ENCODE results near the gene ATG7. TPM values are rescaled to one million over a fixed set of nuclear protein-coding genes. Genes with fewer than 3 reads are reported as not detected.

ATG7 gene
- total RNA-seq, 1 experiment from 2014 or later = 35.2 TPM

DNA sequence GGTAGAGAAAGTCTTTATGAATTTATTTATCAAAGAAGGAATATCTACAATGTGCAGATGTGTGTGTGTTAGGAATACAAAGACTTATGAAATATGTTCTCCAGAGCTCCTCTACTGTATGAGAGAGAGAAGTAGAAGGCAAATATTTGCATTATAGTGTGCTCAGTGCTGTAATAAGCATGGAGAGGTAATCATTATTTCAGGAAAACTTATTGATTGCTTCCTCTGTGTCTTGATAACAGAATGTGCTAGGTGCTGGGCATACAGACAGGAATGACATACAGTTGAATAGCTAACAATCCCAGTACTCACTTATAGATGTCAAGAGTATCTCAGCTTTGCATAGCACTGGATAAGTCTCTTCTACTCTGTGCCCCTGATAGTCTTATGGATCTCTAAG is 30.2 kb downstream of the ATG7 start:
- Histone ChIP-seq H3K4me3 (ENCODE audit: insufficient read depth, low read depth, low read length) (no peak overlapping the region), H3K27me3 (ENCODE audit: control insufficient read depth, insufficient read depth, low read length) (no peaks in the 10 kb centered on the region), H3K36me3 (replicated peaks; ENCODE audit: control insufficient read depth, insufficient read depth, low read length) (no peaks in the 10 kb centered on the region)
- DNase-seq = no peak

DNA sequence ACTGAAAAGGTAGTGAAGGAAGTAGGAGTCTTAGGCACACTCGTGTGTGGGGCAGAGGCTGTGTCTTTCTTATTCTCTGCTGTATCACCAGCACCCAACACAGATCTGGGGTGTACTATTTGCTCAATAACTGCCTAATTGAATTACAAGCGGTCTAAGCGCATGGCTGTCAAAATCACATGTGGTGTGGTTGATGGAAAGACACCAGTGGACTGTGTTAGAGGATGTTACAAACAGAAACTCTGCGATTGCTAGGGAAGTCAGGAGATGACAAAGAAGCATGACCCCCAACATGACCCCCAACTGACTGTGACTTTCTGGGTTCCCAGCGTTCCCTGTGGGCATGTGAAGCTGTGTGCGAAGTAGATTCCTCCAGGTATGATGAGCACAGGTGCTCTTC is 32.0 kb downstream of the ATG7 start:
- DNase-seq = no peak

DNA sequence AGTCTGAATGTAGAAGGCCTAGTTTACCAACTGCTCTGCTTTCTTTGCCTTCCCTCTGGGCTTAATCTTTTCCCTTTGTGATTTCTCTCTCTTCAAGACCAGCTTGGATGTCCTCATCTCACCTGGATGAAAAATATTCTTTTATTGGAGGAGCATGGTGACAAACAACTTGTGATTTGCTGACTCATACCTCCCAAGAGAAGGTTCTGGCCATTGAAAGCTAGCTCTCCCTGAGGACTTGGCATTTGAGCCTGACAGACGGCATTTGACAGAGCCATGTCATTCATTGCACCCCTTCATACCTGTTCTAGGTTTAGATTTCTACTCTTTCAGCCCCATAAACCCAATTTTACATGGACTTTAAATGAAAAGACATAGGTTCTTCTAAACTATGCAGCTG is 33.3 kb downstream of the ATG7 start:
- Histone ChIP-seq H3K4me3 (ENCODE audit: insufficient read depth, low read depth, low read length) (no peak overlapping the region), H3K36me3 (replicated peaks; ENCODE audit: control insufficient read depth, insufficient read depth, low read length) (0 out of 2 replicates have a peak, but pooled peaks cover 1% of the 10 kb centered on the region), H3K27me3 (ENCODE audit: control insufficient read depth, insufficient read depth, low read length) (no peaks in the 10 kb centered on the region)
- DNase-seq = no peak

More for the DNA sequence above, 32.0 kb downstream of the ATG7 start:
- Histone ChIP-seq H3K4me3 (ENCODE audit: insufficient read depth, low read depth, low read length) (no peak overlapping the region), H3K36me3 (replicated peaks; ENCODE audit: control insufficient read depth, insufficient read depth, low read length) (0 out of 2 replicates have a peak, but pooled peaks cover 1% of the 10 kb centered on the region), H3K27me3 (ENCODE audit: control insufficient read depth, insufficient read depth, low read length) (no peaks in the 10 kb centered on the region)

DNA sequence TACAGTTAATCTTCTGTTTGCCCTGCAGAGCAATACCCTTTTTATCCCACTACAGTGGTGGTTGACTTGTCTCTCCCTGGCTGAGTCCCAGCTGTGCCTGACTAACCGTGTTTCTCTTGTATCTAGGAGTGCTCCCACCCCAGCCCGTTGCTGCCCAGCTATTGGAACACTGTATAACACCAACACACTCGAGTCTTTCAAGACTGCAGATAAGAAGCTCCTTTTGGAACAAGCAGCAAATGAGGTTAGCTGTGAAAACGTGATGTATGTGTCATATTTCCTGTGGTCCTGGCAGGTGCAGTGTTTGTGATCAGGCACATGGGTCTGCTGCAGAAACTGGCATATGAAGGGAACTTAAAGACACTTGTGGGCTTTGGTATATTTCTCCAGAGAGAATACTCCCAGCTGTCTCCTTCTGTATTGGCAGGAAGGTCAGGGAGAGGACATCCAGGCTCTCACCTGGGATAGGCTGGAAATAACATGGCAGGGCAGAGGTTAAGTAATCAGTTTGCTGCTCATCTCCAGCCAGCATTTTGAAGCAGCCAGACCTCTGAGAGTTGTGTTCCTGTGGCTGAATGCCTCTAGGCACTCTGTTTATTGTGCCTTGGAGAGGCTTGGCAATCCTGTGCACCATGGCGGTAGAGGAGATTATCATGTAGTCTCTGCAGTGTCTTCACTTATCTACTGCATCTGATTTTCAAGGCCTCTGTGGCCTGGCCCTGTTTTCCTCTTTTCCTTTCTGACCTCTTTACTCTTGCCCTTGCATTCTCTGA is 34.8 kb downstream of the ATG7 start:
- Histone ChIP-seq H3K4me3 (ENCODE audit: insufficient read depth, low read depth, low read length) (no peak overlapping the region), H3K27me3 (ENCODE audit: control insufficient read depth, insufficient read depth, low read length) (no peaks in the 10 kb centered on the region), H3K36me3 (replicated peaks; ENCODE audit: control insufficient read depth, insufficient read depth, low read length) (0 out of 2 replicates have a peak, but pooled peaks cover 1% of the 10 kb centered on the region)
- DNase-seq = no peak

DNA sequence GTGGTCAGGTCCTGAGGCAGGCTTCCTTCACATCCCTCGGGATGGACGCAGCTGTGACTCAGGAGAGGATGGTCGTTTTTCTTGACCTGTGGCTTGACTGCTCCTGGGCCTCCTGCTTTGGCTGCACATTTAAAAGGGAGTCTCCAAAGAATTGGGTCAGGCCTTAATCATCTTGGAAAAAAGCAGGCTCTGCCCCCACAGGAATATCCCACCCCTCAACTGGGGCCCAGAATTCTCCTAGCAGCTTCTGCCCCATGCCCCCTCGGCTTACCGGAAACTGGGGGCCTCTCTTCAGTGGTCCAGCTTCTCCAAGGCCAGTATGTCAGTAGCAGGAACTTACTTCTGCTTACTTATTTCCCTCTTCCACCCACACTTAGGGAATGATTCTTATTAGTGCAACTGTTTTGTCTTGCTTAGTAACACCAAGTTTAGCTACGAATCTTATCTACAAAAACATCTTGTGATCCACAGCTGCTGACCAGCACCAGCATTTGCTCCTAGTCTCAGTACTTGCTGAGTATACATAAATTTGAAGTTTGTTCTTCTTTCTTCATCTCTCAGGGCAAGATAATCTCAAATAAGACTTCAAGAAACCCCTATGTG is 35.7 kb downstream of the ATG7 start:
- Histone ChIP-seq H3K27me3 (ENCODE audit: control insufficient read depth, insufficient read depth, low read length) (no peaks in the 10 kb centered on the region), H3K4me3 (ENCODE audit: insufficient read depth, low read depth, low read length) (no peak overlapping the region), H3K36me3 (replicated peaks; ENCODE audit: control insufficient read depth, insufficient read depth, low read length) (peaks cover 1% of the 10 kb centered on the region; the same call in 1 of the 2 replicates)
- no peak for DNase-seq

DNA sequence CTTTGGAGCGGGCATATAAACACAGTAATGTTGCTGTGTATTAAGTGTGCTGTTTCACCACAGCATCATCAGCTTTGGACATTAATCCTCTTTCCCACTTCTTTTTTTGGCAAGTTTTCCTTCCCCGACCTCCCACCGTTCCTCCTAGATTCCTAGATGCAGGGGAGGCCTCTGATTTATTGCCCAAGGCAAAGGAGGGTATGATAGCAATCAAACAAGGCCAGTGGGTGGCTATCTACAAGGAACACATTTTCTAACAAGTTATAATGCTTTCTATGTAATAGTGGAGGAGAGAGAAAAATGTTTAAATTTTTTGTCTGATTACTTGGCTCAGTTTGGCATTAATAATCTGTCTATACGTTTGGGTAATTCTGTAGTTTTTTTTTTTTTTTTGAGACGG is 38.1 kb downstream of the ATG7 start:
- H3K27me3 ChIP-seq (ENCODE audit: control insufficient read depth, insufficient read depth, low read length) = no peaks in the 10 kb centered on the region
- H3K4me3 ChIP-seq (ENCODE audit: insufficient read depth, low read depth, low read length) = no peak overlapping the region
- no peak for DNase-seq
- H3K36me3 ChIP-seq (replicated peaks; ENCODE audit: control insufficient read depth, insufficient read depth, low read length) = peaks cover 1% of the 10 kb centered on the region; the same call in 1 of the 2 replicates

DNA sequence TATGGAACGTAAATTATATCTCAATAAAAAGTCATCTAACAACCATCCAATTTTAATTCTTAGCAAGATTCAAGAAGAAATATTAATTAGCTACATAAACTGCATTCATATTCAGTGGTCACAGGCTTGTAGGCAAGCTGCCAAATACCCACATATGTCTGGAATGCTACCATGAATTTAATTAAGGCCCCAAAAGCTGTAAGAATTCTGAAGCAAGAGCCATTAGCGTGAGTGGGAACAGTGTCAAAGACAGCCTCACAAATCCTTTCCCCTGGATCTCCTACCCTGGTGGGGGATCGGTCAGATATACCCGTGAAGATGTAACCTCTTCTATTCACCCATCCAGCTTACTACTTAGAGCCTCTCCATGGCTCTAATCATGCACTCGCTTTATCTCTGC is 40.0 kb downstream of the ATG7 start:
- H3K36me3 ChIP-seq (replicated peaks; ENCODE audit: control insufficient read depth, insufficient read depth, low read length) = peaks cover 1% of the 10 kb centered on the region; the same call in 1 of the 2 replicates
- DNase-seq = no peak
- H3K4me3 ChIP-seq (ENCODE audit: insufficient read depth, low read depth, low read length) = no peak overlapping the region
- H3K27me3 ChIP-seq (ENCODE audit: control insufficient read depth, insufficient read depth, low read length) = no peaks in the 10 kb centered on the region

DNA sequence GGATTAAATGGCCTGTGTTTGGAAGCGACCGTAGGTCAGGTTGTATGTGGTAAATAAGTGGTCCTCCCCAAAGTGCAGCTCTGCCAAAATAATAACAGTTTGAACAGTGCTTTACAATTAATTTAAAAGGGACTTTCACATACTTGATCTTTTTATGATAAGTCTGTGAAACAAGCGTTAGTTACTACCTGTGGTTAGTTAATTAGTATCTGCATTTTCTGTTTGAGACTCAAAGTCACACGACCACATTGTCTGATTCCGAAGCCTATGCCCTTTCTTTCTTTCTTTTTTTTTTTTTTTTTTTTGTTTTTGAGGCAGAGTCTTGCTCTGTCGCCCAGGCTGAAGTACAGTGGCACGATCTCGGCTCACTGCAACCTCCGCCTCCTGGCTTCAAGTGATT is 45.1 kb downstream of the ATG7 start:
- H3K36me3 ChIP-seq (replicated peaks; ENCODE audit: control insufficient read depth, insufficient read depth, low read length) = no peaks in the 10 kb centered on the region; the same call in none of the 2 replicates
- H3K27me3 ChIP-seq (ENCODE audit: control insufficient read depth, insufficient read depth, low read length) = no peaks in the 10 kb centered on the region
- no peak overlapping the region for H3K4me3 ChIP-seq (ENCODE audit: insufficient read depth, low read depth, low read length)
- DNase-seq = no peak

DNA sequence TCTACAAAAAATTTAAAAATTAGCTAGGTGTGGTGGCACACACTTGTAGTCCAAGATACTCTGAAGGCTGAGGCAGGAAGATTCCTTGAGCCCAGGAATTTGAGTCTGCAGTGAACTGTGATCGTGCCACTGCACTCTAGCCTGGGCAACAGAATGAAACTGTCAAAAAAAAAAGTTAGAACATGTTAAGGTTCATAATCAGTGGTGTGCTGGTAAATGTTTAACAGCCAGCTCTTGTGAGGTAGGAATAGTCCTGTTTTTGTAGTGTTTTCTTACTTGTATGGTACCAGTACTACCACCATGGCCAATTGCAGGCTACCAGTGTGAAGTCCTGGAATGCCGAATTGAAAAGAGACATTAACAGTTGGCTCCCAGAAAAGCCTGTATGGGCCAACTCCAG is 50.7 kb downstream of the ATG7 start:
- H3K4me3 ChIP-seq (ENCODE audit: insufficient read depth, low read depth, low read length) = no peak overlapping the region
- H3K36me3 ChIP-seq (replicated peaks; ENCODE audit: control insufficient read depth, insufficient read depth, low read length) = no peaks in the 10 kb centered on the region; the same call in none of the 2 replicates
- DNase-seq = no peak
- no peaks in the 10 kb centered on the region for H3K27me3 ChIP-seq (ENCODE audit: control insufficient read depth, insufficient read depth, low read length)

DNA sequence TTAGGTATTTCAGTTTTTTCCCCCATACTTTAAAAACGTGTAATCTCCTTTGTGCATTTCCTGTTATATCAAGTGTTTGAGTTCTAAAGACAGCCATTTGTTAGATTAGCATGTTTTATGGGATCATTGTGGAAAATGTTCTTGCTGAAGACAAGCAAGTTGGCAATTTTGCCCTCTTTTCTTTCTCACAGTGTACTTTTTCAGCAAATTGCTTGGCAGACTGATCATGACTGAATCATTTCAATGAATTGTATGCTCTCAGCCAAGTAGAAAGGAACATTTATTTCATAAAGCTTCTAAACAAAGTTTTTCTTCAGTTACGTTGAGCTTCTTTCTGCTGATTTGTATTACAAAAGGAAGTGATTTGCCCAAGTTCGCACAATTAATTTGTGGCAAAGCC is 51.6 kb downstream of the ATG7 start:
- no peak for DNase-seq
- Histone ChIP-seq H3K4me3 (ENCODE audit: insufficient read depth, low read depth, low read length) (no peak overlapping the region), H3K27me3 (ENCODE audit: control insufficient read depth, insufficient read depth, low read length) (no peaks in the 10 kb centered on the region), H3K36me3 (replicated peaks; ENCODE audit: control insufficient read depth, insufficient read depth, low read length) (no peaks in the 10 kb centered on the region; the same call in 1 of the 2 replicates)

DNA sequence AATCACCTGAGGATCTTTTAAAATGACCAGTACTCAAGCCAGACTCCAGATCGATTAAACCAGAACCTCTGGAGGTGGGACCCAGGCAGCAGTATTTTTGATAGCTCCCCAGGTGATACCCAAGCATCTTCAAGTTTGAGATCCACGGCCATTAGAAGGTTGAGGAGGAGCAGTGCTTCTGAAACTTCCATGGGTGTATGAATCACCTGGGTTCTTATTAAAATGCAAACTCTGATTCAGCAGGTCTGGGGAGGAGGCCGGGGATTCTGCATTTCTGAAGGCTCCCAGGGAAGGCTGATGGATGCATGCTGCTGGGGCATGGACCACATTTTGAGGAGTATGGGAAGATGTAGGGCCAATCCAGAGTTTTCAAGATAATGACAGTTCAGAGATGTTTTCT is 55.4 kb downstream of the ATG7 start:
- H3K4me3 ChIP-seq (ENCODE audit: insufficient read depth, low read depth, low read length) = no peak overlapping the region
- no peaks in the 10 kb centered on the region for H3K36me3 ChIP-seq (replicated peaks; ENCODE audit: control insufficient read depth, insufficient read depth, low read length)
- no peak for DNase-seq
- H3K27me3 ChIP-seq (ENCODE audit: control insufficient read depth, insufficient read depth, low read length) = no peaks in the 10 kb centered on the region

DNA sequence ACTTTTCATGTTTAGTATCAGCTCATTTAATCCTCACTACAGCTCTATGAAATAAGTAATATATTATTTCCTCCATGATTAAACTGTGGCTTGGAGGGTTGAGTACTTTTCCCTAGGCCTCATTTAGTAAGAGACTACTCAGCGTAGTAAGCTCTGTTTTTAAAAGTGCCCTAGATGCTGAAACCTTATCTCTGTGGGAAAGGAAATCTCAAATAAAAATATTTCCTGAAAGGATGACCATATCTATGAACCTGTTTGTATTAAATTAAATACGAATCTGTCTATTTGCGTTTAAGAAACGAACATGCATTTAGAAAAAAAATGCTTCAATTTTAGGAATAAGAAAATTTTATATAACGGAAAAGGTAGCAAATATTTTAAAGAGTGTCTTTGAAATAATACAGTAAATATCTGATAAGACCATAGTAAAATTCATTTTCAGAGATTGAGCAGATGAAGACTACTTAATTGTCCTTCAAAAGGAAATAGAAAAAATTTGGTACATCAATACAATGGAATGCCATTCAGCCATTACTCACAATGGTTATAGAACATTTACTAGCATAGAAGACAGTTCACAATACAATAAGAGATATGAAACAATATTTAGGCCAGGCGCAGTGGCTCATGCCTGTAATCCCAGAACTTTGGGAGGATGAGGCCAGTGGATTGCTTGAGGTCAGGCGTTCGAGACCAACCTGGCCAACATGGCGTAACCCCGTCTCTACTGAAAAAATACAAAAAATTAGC is 56.2 kb downstream of the ATG7 start:
- DNase-seq = no peak
- no peaks in the 10 kb centered on the region for H3K27me3 ChIP-seq (ENCODE audit: control insufficient read depth, insufficient read depth, low read length)
- no peak overlapping the region for H3K4me3 ChIP-seq (ENCODE audit: insufficient read depth, low read depth, low read length)

DNA sequence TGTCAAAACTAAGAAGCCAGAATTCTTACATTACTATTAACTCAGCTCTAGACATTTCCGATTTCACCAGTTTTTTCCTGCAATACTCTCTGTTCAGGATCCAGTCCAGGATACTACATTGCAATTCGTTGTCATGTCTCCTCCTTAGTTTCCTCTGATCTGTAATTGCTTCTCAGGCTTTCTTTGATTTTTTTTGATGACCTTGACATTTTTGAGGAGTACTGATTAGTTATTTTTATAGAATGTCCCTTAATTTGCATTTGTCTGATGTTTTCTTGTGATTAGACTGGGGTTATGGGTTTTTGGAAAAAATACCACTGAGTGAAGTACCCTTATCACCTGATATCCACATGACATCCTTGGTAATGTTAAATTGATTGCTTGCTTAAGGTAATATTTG is 57.6 kb downstream of the ATG7 start:
- DNase-seq = no peak
- Histone ChIP-seq H3K27me3 (ENCODE audit: control insufficient read depth, insufficient read depth, low read length) (no peaks in the 10 kb centered on the region), H3K4me3 (ENCODE audit: insufficient read depth, low read depth, low read length) (no peak overlapping the region), H3K36me3 (replicated peaks; ENCODE audit: control insufficient read depth, insufficient read depth, low read length) (peaks cover 2% of the 10 kb centered on the region)

More for the DNA sequence above, 56.2 kb downstream of the ATG7 start:
- peaks cover 2% of the 10 kb centered on the region for H3K36me3 ChIP-seq (replicated peaks; ENCODE audit: control insufficient read depth, insufficient read depth, low read length)

DNA sequence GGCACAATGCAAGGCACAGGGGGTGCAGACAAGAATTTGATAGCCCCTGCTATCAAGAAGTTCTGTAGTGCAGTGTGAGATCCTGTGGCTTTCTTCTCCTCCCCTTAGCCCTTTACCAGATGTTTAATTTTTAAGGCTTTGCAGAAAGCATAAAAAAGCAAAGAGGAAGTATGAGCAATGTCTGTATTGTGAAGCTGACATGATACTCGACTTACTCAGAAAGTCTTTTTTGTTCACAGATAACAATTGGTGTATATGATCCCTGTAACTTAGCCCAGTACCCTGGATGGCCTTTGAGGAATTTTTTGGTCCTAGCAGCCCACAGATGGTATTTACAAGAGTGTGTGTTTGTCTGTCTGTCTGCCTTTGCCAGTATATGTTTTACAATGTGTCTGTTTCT is 58.9 kb downstream of the ATG7 start:
- Histone ChIP-seq H3K4me3 (ENCODE audit: insufficient read depth, low read depth, low read length) (no peak overlapping the region), H3K27me3 (ENCODE audit: control insufficient read depth, insufficient read depth, low read length) (no peaks in the 10 kb centered on the region), H3K36me3 (replicated peaks; ENCODE audit: control insufficient read depth, insufficient read depth, low read length) (peaks cover 2% of the 10 kb centered on the region)
- no peak for DNase-seq

Data from H7 (cell line).